GM12878 (cell line): ENCODE data around the gene VPS29. TPM values are rescaled to one million over a fixed set of nuclear protein-coding genes. Genes with fewer than 3 reads are reported as not detected.

Experiments
- ATF2 ChIP-seq: IDR thresholded peaks from 2 replicates; pipeline ENCODE4 v1.6.1; 2012; ENCODE audit warnings: low read length, inconsistent platforms
- CEBPB ChIP-seq, 2 experiments: fragments of 150-350 bp in 1 of 2; IDR thresholded peaks; 2 replicates each; pipeline ENCODE4 v1.6.1; 2012 to 2014; ENCODE audit warnings: low read depth in 2 of 2, low read length in 2 of 2, borderline replicate concordance in 1 of 2, inconsistent platforms in 1 of 2
- CHD4 ChIP-seq: fragments of 200-600 bp; sonication (generic); IDR thresholded peaks from 2 replicates; pipeline ENCODE4 v1.6.1; 2016; ENCODE audit warnings: mild to moderate bottlenecking
- EP300 ChIP-seq, 2 experiments: fragments of 150-350 bp in 1 of 2; IDR thresholded peaks; 2 replicates each; pipeline ENCODE4 v1.6.1; 2011 to 2012; ENCODE audit warnings: low read depth in 2 of 2, low read length in 2 of 2, borderline replicate concordance in 1 of 2, improper control_type of control experiment in 1 of 2, inconsistent platforms in 1 of 2; ENCODE audit not compliant: control insufficient read depth in 1 of 2
- FOXK2 ChIP-seq: fragments of 450-650 bp; IDR thresholded peaks from 2 replicates; pipeline ENCODE4 v1.6.1; 2017; ENCODE audit warnings: mild to moderate bottlenecking, moderate library complexity
- IKZF2 ChIP-seq, 2 experiments: fragments of 450-650 bp; IDR thresholded peaks; 2 replicates each; pipeline ENCODE4 v1.6.1; 2017; ENCODE audit warnings: mild to moderate bottlenecking in 2 of 2, moderate library complexity in 2 of 2
- MEF2A ChIP-seq: IDR thresholded peaks from 2 replicates; pipeline ENCODE4 v1.6.1; 2011; ENCODE audit warnings: low read depth, mild to moderate bottlenecking, low read length, moderate library complexity; ENCODE audit not compliant: insufficient read depth
- NR2C1 ChIP-seq: fragments of 450-650 bp; IDR thresholded peaks from 2 replicates; pipeline ENCODE4 v1.6.1; 2017; ENCODE audit warnings: antibody characterized with exemption, mild to moderate bottlenecking, moderate library complexity
- PML ChIP-seq: IDR thresholded peaks from 2 replicates; pipeline ENCODE4 v1.6.1; 2012; ENCODE audit warnings: low read length, inconsistent platforms
- RB1 ChIP-seq: fragments of 450-650 bp; formaldehyde crosslinking; IDR thresholded peaks from 2 replicates; pipeline ENCODE4 v1.6.1; 2017; ENCODE audit warnings: mild to moderate bottlenecking, borderline replicate concordance
- RBBP5 ChIP-seq: fragments of 200-600 bp; sonication (generic); conservative IDR thresholded peaks from 2 replicates; pipeline ENCODE4 v1.6.1; 2016
- SMAD1 ChIP-seq: fragments of 450-650 bp; IDR thresholded peaks from 2 replicates; pipeline ENCODE4 v1.6.1; 2018; ENCODE audit warnings: mild to moderate bottlenecking, low read depth; ENCODE audit not compliant: partially characterized antibody
- SP1 ChIP-seq: IDR thresholded peaks from one replicate; pipeline ENCODE4 v1.6.1; 2011; ENCODE audit warnings: low read depth, low read length
- SRF ChIP-seq, 2 experiments: IDR thresholded peaks; 2 replicates each; pipeline ENCODE4 v1.6.1; 2011; ENCODE audit warnings: low read depth in 2 of 2, low read length in 2 of 2, mild to moderate bottlenecking in 1 of 2, moderate library complexity in 1 of 2
- TBL1XR1 ChIP-seq: IDR thresholded peaks from 2 replicates; pipeline ENCODE4 v1.6.1; 2012; ENCODE audit warnings: low read depth, low read length, improper control_type of control experiment
- ZNF24 ChIP-seq: fragments of 450-650 bp; IDR thresholded peaks from 2 replicates; pipeline ENCODE4 v1.6.1; 2017; ENCODE audit warnings: antibody characterized with exemption, mild to moderate bottlenecking
- ZNF592 ChIP-seq: fragments of 450-650 bp; IDR thresholded peaks from 2 replicates; pipeline ENCODE4 v1.6.1; 2017; ENCODE audit warnings: mild to moderate bottlenecking, moderate library complexity
- polyA plus RNA-seq, 11 experiments: library from polyadenylated mRNA; depleted of rRNA in 4 of 11; unstranded in 6 of 11; stranded (reverse) in 5 of 11; fragments of >200 nt; fragmentation: Nextera tagmentation in 4 of 11; fragmentation: Illumina TruSeq in 1 of 11; extraction: Ambion mirVana in 4 of 11; extraction: Trizol in 1 of 11; gene quantifications; 1 replicate in 1 of 11; 2 replicates in 10 of 11; pipeline versions ENCODE4 v1.2.1 to v1.2.3, GENCODE V29; 2011 to 2016; ENCODE audit warnings: inconsistent platforms in 2 of 11, missing spikeins in 2 of 11, low read depth in 1 of 11
- total RNA-seq, 4 experiments: library from RNA; depleted of rRNA in 3 of 4; stranded (reverse); fragments of >200 nt in 3 of 4; fragmentation: Illumina TruSeq in 1 of 4; extraction: Trizol in 1 of 4; gene quantifications; 2 replicates each; pipeline versions ENCODE4 v1.2.1 to v1.2.3, GENCODE V29; 2013 to 2021
- TF ChIP-seq, protein P1 (sequence below): fragments of 450-650 bp; IDR thresholded peaks from 2 replicates; pipeline ENCODE4 v1.6.1; 2016; ENCODE audit warnings: mild to moderate bottlenecking, moderate library complexity, borderline replicate concordance

Gene VPS29
- total and polyA plus RNA-seq, 10 of the 15 experiments (the other 5 are each of a cell fraction or from before 2014, with no cell fraction given): 65.3 to 405 (median 206) TPM

DNA sequence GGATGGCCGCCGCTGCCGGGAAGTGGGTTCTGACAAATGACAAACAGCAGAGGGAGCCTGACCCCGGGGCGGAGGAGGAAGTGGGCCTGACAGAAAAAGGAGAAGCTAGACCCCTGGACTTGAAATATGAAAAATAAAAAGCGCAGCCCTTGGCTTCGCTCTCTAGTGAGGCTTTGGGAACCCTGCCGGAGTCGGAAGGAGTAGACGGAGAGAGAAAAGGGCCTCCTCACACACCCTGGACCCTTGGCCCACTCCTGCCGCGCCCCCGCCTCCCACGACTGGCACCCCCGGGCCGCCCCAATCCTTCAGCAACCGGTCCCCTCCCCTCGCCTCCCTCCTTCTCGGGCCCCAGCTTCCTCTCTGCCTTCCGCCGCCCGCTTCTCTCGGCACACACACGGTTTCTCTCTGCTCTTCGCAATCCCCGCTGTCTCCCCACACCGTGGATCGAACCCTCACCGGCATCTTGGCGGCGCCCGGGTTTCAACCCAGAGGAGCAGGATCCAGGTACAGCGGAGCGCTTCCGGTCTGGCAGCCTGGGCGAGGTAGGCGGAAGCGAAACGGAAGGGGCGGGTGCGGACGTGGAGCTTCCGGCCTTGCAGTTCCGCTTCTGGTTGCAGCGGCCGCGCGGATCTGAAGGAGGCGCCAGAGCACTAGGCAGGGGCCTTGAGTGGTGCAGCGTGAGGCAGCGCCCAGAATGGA is 52.0 kb downstream of the VPS29 start, which contains the start of gene ARPC3 (continued):
- TF ChIP-seq EP300 (IDR thresholded peaks at IDR 0.05; ENCODE audit: borderline replicate concordance in 1 of 2, control insufficient read depth in 1 of 2, low read depth in 2 of 2, low read length in 2 of 2): no peak
- peak; percentile 40; the same call in 1 of the 2 replicates for TF ChIP-seq NR2C1
- TF ChIP-seq IKZF2 (IDR thresholded peaks at IDR 0.05): peak; percentile 47 to 54; a peak in 2 of 4 replicates
- no peak for TF ChIP-seq ATF2
- no peak for TF ChIP-seq ZNF592
- peak in 1 of 2 experiments; percentile 62; a peak in 2 of 4 replicates for TF ChIP-seq SRF (IDR thresholded peaks at IDR 0.05; ENCODE audit: low read depth in 2 of 2, low read length in 2 of 2)
- 0 out of 2 replicates have a peak, but pooled peaks have one; percentile 23 for TF ChIP-seq ZNF24
- TF ChIP-seq, protein P1, sequence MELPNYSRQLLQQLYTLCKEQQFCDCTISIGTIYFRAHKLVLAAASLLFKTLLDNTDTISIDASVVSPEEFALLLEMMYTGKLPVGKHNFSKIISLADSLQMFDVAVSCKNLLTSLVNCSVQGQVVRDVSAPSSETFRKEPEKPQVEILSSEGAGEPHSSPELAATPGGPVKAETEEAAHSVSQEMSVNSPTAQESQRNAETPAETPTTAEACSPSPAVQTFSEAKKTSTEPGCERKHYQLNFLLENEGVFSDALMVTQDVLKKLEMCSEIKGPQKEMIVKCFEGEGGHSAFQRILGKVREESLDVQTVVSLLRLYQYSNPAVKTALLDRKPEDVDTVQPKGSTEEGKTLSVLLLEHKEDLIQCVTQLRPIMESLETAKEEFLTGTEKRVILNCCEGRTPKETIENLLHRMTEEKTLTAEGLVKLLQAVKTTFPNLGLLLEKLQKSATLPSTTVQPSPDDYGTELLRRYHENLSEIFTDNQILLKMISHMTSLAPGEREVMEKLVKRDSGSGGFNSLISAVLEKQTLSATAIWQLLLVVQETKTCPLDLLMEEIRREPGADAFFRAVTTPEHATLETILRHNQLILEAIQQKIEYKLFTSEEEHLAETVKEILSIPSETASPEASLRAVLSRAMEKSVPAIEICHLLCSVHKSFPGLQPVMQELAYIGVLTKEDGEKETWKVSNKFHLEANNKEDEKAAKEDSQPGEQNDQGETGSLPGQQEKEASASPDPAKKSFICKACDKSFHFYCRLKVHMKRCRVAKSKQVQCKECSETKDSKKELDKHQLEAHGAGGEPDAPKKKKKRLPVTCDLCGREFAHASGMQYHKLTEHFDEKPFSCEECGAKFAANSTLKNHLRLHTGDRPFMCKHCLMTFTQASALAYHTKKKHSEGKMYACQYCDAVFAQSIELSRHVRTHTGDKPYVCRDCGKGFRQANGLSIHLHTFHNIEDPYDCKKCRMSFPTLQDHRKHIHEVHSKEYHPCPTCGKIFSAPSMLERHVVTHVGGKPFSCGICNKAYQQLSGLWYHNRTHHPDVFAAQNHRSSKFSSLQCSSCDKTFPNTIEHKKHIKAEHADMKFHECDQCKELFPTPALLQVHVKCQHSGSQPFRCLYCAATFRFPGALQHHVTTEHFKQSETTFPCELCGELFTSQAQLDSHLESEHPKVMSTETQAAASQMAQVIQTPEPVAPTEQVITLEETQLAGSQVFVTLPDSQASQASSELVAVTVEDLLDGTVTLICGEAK: peak; percentile 92
- peak; percentile 67 for TF ChIP-seq TBL1XR1
- no peak for TF ChIP-seq CHD4
- TF ChIP-seq CEBPB (IDR thresholded peaks at IDR 0.05; ENCODE audit: borderline replicate concordance in 1 of 2, low read depth in 2 of 2, low read length in 2 of 2): no peak
- 0 out of 2 replicates have a peak, but pooled peaks have one; percentile 69 for TF ChIP-seq MEF2A
- TF ChIP-seq RB1: peak; percentile 71; the same call in 1 of the 2 replicates
- TF ChIP-seq FOXK2: no peak
- TF ChIP-seq RBBP5: no peak
- TF ChIP-seq PML: peak; percentile 89; the same call in 1 of the 2 replicates
- TF ChIP-seq SP1: peak; percentile 61
- TF ChIP-seq SMAD1: peak; percentile 45
